D721Med (cell line): Measurements from ENCODE around the gene KRT16.
"Not testable (repeated sequence)": the region's sequence is repeated elsewhere in the genome, so short reads cannot be mapped to it uniquely, and the experiment has no call there.

ENCODE experiments used
- DNase-seq: peaks from one replicate; pipeline ENCODE4 v3.0.0; 2011; ENCODE audit warnings: low spot score; ENCODE audit not compliant: insufficient read length
- FAIRE-seq: peaks from 2 replicates; lab custom pipeline; 2011; peaks lifted over from hg19 to GRCh38; lab: Jason Lieb, UNC
- CTCF ChIP-seq: IDR thresholded peaks from 2 replicates; pipeline ENCODE4 v1.5.1; 2012; ENCODE audit warnings: mild to moderate bottlenecking, control low read depth; ENCODE audit not compliant: insufficient read depth; ENCODE audit errors: missing control alignments

KRT16 gene

GRCh38 chr17:41585301-41586056, 27.1 kb downstream of the KRT16 start:
- no peak for TF ChIP-seq CTCF
- DNase-seq (no peak), FAIRE-seq (no peak)

DNA sequence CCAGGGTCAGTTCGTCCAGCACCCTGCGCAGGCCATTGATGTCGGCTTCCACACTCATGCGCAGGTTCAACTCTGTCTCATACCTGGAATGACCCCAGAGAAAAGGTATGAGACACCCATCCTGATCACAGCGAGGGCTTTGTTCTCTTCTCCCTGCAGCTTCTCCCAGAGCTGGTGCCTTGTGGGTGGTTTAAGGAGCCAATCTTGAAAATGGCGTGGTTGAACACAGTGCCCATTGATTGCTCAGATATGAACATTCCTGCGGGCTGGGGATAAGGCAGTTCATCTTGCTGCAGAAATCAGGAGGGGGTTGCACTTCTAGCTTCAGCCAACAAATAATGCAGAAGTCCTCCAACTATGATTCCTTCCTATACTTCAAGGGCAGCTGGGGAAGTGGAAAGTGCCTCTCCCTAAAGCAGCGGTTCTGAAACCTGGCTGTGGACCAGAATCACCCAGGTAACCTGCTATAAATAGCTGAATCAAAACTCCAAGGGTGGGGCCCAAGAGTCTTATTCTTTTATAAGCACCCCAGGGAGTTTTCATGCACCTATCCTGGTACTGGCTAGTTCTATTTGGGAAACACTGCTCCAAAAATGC, 28.1 kb downstream of the KRT16 start:
- not testable (repeated sequence) for DNase-seq, FAIRE-seq

- no peak for DNase-seq
- FAIRE-seq, result no peak
- no peak for TF ChIP-seq CTCF
These were observed 29.1 kb downstream of the KRT16 start for GRCh38 chr17:41583137-41584127.

DNA sequence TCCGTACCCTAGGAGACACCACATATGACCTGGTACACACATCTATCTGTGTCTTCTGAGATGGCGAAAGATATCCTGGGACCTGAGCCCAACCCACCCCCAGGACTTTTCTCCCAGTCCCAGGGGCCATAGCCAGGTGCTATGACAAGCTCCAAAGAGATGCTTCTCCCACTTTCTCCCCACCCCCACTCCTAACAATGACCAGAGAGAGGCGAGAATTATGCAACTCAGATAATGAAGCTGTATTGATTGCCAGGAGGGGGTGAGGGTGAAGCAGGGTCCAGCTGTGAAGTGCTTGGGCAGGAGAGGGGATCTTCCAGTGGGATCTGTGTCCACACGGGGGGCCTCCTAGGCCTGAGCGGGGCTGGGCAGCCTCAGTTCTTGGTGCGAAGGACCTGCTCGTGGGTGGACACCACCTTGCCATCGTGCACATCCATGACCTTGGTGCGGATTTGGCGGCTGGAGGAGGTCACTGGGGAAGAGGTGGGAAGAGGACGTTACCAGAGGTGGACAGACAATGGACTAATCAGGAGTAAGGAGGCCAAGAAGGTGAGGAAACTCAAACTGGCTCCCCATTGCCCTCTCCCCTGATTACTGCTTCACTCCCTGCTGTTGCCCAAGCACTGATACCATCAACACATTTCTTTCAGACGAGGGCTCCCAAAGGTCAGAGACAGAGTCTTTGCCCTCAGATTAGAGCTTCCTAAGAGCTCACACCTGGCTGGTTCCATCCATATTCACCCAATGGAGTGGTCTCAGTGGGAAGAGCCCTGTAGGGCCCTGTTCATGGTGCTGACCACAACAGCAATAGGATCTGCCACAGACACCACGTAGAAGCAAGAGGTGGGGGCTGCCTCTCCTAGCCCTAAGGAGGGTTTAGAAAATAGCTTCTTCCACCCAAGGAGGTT, 30.3 kb downstream of the KRT16 start:
- not testable (repeated sequence) for DNase-seq, FAIRE-seq

DNA sequence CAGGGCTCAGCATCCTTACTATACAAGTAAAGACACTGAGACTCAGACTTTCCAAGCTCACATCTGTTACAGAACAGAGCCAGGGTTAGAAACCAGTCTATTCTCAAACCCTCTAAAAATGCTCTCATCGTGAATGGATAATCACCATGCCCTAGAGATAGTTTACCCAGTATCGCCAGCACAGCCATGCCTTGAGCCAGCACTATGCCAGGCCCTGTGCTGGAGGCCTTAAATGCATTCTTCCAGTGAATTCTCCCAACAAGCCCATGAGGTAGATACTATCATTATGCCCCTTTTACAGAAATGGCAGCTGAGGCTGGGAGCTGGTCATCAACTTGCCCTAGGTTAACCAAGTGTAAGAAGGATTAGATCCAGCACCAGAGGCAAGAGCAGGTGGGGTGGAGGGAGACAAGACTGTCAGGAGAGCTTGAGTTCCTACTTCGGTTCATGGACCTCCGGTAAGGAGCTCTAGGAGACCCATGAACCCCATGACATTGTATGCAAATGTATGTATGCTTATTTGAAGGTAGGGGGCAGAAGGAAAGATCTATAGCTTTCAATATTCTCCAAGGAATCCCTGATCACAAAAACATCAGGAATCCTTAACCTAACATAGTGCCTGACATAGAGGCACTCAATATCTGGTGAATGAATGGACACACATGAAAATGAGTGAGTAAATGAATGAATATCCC, 31.1 kb downstream of the KRT16 start:
- no peak for TF ChIP-seq CTCF
- DNase-seq (no peak), FAIRE-seq (no peak)

- FAIRE-seq (no peak), DNase-seq (no peak)
- no peak for TF ChIP-seq CTCF
These were observed 31.7 kb downstream of the KRT16 start for GRCh38 chr17:41580687-41581365.

- FAIRE-seq (no peak), DNase-seq (no peak)
- no peak for TF ChIP-seq CTCF
These were observed 32.4 kb downstream of the KRT16 start for GRCh38 chr17:41580244-41580575.
